ENCODE data around the gene ROCK1. TPM values are rescaled to one million over a fixed set of nuclear protein-coding genes. Genes with fewer than 3 reads are reported as not detected.
"Not testable (repeated sequence)": the region's sequence is repeated elsewhere in the genome, so short reads cannot be mapped to it uniquely, and the experiment has no call there.

ROCK1 gene
- polyA plus RNA-seq, 10 donors = 27.2 to 44.4 (median 36.5) TPM

GRCh38 chr18:21054252-21054821, 57.3 kb downstream of the ROCK1 start:
- DNase-seq = no peak

DNA sequence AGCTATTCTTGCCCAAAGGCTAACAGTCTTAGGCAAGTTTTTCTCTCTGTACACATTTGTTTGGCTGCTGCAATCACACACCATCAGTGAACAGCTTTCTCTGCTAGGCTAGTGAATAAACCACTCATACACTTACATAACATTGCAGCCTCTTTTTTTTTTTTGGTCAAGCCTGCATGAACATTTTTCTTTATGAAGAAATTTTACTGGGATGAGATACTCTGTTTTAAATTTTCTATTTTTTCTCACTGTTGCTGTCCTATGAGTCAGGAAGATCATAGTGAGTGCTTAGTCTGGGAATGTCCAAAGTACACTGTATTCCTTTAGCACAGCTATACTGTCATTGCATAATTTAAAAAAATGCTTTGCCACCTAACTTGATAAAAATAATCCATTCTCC, 58.5 kb downstream of the ROCK1 start:
- DNase-seq = peak in 1 of 3 donors; percentile 65

DNA sequence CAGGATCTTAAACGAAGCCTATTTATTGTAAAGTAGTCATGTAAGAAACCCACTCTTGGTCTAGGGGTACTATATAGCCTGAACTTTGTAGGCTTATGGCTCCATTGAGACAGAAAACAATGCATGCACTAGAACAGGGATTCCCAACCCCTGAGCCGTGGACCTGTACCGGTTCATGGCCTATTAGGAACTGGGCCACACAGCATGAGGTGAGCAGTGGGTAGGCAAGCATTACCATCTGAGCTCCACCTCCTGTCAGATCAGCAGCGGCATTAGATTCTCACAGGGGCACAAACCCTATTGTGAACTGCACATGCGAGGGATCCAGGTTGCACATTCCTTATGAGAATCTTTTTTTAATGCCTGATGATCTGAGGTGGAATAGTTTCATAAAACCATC, 59.2 kb downstream of the ROCK1 start:
- no peak for DNase-seq

DNA sequence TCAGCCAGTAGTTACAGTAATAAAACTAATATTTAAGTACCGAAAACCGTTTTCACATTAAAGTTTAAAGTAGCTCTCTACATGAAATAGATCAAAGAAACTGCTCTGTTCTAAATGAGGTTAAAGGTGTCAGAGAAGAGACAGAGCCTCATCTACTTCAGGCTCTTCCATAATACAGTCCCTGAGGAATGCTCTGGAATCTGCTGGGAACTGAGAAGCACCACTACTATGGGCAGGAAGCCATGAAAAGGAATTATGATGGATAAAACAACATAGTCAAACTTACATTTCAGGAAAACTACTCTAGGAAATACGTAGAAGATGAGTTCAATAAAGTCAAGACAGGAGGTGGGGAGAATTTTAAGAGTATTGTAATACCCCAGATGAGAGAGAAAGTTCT, 60.0 kb downstream of the ROCK1 start:
- DNase-seq = peak in 1 of 3 donors; percentile 7

- DNase-seq = no peak
Measured at GRCh38 chr18:21049306-21049705, 62.3 kb downstream of the ROCK1 start.

- no peak for DNase-seq
Measured at GRCh38 chr18:21047126-21047525, 64.5 kb downstream of the ROCK1 start.

GRCh38 chr18:21040466-21040865, 71.1 kb downstream of the ROCK1 start:
- DNase-seq = no peak

GRCh38 chr18:21038201-21038600, 73.4 kb downstream of the ROCK1 start:
- DNase-seq = no peak

DNA sequence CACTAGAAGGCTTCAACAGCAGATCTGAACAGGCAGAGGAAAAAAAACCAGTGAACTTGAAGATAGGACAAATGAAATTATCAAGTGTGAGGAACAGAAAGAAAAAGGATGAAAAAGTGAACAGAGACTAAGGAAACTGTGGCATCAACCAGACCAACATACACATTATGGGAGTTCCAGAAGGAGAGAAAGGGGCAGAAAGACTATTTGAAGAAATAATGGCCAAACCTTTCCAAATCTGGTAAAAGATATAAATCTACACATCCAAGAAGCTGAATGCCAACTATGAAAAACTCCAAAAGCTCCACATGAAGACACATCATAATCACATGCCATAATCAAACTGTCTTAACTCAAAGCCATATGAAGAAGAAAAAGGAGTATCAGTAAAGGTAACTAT, 79.8 kb downstream of the ROCK1 start:
- no peak for DNase-seq

GRCh38 chr18:21018257-21018656, 93.4 kb downstream of the ROCK1 start:
- not testable (repeated sequence) for DNase-seq

GRCh38 chr18:21012308-21012707, 99.3 kb downstream of the ROCK1 start:
- no peak for DNase-seq

- DNase-seq = peak; percentile 60 to 82 (median 76)
Measured at GRCh38 chr18:21004726-21005125, 106.9 kb downstream of the ROCK1 start.

- DNase-seq = peak in 1 of 3 donors; percentile 7
Measured at GRCh38 chr18:21000667-21001066, 110.9 kb downstream of the ROCK1 start.

DNA sequence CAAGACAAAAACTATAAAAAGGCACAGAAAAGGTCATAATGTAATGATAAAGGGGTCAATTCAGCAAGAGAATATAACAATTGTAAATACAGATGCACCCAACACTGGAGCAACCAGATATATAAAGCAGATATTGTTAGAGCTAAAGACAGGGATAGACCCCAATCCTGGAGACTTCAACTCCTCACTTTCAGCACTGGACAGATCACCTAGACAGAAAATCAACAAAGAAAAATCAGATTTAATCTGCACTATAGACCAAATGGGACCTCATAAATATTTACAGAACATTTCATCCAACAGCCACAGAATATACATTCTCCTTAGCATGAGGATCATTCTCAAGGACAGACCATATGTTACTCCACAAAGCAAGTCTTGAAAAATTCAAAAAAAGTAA, 114.2 kb downstream of the ROCK1 start:
- no peak for DNase-seq

GRCh38 chr18:20996418-20996817, 115.2 kb downstream of the ROCK1 start:
- no peak for DNase-seq

GRCh38 chr18:20988726-20989125, 122.9 kb downstream of the ROCK1 start:
- no peak for DNase-seq

DNA sequence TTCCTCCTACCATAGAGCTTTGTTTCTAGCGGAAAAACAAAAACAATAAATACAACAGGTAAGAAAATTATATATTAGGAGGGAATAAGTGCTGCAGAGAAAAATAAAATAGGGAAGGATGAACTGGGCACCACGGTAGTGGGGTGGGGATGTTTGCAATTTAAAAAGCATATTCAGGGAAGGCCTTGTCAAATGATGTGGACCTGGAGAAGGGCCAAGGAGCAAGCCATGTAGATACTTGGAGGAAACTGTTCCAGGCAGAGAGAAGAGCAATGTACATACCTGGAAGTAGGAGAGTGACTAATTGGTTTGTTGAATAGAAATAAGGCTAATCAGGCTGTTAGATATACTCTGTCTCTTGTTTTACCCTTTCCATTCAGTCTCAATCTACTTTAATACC, 136.5 kb downstream of the ROCK1 start:
- DNase-seq = no peak

DNA sequence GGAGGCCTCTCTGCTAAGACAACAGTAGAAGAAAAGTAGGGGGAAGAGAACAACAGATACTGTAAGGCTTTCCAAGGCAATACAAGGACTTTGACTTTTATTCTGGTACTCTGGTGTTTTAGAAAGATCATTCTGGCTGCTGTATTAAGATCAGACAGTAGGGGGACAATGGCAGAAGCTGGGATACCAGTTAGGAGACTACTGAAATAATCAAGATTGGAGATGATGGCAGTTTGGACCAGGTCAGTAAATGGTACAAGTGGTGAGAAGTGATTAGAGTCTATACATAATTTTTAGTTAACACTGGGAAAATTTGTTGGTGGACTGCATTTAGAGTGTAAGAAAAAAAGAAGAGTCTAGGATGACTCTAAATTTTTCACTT, 139.7 kb downstream of the ROCK1 start:
- DNase-seq = peak in 2 of 3 donors; percentile 5 to 16

DNA sequence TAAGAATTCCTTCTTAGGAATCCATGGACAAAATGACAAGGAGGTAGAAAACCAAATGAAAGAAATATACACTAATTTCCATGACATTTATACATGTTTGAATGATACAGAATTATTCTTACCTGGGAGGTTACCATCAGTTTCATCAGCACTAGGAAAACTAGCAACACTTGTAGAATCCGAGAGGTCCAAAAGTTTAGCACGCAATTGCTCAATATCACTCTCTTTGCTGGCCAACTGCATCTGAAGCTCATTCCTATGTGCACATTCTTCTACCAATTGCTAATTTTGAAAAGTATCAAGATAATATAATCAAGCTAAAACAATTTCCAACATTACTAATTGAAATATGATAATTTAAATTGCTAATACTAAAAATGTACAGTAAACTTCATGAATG, 144.8 kb downstream of the ROCK1 start:
- DNase-seq = no peak

GRCh38 chr18:20963027-20963426, 148.6 kb downstream of the ROCK1 start:
- DNase-seq = no peak

GRCh38 chr18:20960735-20961134, 150.9 kb downstream of the ROCK1 start:
- no peak for DNase-seq

DNA sequence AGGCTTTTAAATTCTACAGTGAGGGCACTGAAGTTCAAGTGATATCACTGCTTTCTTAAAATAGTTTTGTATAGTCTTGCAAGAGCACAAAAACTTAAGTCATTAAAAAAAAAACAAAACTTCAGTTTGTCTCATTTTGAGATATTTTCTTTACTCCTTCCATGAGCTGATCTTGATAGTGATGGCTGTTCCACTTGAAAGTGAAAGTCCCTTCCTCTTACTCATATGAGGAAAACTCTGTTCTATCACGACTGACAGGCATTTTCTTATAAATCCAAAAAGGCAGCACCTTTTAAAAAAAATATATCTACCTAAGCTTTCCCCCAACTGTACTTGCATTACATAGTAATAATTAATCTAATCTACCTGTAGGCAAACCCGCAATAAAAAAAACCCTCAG, 160.8 kb downstream of the ROCK1 start:
- DNase-seq = not testable (repeated sequence)

Data from muscle of back (tissue), 11 donors.